ENCODE results near the gene RP9.

The RP9 gene, protein sequence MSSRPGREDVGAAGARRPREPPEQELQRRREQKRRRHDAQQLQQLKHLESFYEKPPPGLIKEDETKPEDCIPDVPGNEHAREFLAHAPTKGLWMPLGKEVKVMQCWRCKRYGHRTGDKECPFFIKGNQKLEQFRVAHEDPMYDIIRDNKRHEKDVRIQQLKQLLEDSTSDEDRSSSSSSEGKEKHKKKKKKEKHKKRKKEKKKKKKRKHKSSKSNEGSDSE

DNA sequence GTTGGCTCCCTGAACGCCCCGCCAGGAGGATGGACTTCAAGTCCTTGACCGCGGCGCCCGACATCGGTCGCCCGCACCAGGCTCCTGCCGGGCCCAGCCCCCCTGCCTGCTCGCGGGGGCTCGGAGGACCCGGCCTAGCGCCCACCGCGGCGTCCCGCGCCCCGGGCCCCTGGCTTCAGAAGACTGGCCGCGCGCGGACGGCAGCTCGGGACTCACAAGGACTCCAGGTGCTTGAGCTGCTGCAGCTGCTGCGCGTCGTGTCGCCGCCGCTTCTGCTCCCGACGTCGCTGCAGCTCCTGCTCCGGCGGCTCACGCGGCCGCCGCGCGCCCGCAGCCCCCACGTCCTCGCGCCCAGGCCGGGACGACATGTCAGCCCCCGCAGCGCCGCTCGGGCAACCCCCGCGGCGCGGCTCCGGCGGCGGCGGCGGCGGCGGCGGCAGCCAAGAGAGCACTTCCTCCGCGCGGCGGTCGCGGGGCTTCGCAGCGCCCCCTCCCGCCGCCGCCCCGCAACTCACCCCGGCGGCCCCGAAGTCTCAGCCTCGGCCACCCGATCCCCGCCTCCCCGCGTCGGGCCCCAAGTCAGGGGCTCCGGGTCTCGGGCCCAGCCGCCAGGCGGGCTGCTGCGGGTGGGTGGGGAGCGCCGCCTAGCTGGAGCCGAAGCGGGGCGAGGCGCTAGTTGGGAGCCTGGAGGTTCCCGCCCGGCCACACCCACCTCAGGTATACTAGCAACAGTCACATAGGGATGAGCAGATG lies at the start of gene RP9:
Gene RP9 (minus strand): TSS at position 400 of the 753 bp plus-strand sequence. CDS start 32 bp downstream, at position 368.
- peak; percentile 79 to 96 (median 95) for DNase-seq

DNA sequence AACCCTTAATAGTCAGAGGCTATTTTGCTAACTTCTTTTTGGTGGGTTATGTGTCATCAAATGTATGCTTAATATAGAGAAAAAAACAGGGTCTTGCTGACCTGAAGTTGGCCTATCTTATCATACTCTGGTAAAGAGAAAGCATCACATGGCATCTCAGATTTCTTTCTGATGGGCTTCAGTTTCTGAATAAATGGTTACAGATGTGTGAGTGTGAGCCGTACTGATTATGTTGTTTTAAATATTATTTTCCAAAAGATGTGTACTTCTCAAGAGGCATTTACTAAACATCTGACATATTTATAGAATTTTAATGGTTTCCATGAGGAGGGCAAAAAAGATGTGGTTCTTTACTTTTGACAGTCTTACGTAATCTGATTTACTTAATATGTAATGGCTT lies 48.6 kb upstream of the RP9 start:
- no peak for DNase-seq

DNA sequence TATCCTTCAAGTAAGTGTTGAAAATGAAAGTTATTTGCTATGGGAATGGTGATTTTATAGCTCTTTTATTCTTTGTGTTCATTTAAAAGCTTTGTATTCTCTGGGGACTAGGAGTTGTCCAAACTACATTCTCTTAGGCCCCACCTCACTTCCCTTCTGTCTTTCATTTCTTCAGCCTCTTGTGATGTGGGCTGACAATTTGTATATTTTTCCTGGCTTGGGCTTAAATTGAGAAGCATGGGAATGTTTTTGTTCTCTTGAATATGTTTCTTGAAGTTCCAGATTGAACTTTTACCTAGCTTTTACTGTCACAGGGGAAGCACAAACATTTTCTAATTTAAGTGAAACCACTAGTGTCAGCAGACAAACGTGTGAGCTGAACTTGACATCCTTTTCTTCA lies 48.1 kb upstream of the RP9 start:
- DNase-seq: no peak

DNA sequence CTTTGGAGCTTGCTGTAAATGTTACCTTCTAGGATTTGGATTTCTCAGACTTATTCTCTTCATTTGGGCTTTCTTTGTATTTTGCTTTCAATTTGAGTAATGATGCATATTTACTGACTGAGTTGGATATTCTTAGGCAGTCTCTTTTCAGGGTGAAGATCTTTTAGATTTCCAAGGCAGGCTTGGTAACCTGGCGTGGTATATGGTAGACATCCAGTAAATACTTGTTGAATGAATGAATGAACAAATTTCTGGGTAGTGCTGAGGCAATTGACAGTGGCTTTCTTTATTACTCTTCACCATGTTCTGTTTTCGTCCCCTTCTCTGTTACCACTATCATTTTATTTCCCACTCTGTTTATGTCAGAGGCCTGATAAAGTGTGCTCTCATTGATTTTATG lies 47.2 kb upstream of the RP9 start:
- DNase-seq: no peak

DNA sequence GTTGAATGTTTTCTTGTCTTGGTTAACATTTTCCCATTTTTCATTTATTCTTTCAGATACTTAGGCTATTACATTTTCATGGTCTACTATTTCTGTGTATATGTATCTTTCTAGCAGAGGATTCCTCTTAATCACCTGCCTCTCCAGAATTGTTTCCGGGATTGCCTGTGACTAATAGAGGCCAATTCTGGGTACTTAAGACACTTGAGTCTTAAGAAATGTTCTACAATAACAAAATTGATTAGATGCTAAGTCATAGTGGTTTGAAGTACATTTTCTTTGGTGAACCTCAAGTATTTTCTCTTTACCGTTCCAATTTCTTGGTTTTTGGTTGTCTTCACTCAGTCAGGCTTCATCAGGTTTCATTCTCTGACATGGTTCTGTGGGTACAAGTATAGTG lies 46.6 kb upstream of the RP9 start:
- DNase-seq: no peak

DNA sequence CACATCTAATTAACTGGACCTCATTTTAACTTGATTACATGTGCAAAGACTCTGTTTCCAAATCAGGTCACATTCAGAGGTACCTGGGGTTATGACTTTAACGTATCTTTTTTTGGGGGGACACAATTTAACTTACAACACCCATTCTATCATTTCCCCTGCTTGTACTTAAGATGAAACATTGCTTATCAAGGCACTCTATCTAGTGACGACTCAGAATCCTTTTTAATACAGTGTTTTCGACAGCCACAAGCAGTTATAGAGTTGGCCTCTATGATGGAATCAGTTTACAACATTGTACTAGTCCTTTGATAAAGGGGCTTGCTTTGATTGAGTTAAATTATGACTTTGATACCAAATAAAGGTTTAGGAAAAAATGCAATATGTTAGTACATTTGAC lies 42.9 kb upstream of the RP9 start:
- no peak for DNase-seq

DNA sequence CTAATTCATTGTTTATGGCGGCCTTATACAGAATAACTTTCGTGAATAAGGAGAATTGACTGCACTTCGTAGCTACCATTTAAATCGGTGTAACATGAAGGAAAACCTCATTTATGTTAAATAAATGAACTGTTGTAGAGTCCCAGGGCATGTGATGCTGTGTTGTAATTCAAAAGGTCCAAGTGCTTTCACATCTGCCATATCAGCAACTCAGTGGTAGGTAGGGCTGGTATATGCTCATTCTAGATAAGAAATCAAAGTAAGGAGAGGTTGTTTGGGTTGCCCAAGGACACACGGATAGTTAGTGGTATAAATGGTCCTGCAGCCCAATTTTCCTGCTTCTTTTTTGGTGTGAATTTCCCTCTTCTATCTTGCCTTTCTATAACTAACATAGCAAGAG lies 36.0 kb upstream of the RP9 start:
- DNase-seq: no peak

DNA sequence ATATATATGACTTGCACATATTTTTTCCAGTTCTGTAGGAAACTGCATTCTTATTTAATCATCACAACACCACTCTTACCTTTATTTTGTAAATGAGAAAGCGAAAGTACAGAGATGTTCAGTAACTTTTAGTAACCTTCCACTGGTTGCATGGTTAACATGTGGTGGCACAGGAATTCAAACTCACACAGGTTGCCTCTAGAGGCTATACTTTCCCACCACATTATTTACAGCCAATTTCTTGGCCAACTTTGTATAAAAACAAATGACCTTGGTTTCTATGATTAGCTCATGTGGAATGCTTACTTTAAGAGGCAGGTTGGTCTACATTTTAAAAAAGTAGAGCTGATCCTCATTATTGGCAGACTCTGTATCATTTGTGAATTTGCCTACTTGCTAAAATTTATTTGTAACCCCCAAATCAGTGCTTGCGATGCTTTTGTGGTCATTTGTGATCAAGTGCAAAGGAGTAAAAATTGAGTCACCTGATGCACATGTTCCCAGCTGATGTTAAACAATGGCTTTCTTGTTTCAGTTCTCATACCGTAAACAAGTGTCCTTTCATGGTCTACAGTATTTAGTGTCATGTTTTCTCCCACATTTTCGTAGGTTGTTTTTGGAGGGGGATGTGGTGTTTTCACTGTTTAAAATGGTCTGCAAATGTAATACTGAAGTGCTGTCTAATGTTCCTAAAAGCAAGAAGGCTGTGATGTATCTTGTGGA lies 35.0 kb upstream of the RP9 start:
- no peak for DNase-seq

DNA sequence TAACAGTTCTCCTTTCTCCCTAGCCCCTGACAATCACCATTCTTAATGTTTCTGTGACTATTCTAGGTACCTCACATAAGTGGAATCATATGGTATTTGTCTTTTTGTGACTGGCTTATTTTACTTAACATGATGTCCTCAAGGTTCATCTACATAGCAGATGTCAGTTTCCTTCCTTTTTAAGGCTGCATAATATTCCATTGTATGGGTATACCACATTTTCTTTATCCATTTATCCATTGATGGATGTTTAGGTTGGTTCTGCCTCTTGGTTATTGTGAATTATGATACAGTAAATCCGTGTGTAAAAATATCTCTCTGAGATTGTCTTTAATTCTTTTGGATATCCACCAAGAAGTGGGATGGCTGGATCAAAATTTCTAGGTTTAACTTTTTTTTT lies 33.4 kb upstream of the RP9 start:
- no peak for DNase-seq

DNA sequence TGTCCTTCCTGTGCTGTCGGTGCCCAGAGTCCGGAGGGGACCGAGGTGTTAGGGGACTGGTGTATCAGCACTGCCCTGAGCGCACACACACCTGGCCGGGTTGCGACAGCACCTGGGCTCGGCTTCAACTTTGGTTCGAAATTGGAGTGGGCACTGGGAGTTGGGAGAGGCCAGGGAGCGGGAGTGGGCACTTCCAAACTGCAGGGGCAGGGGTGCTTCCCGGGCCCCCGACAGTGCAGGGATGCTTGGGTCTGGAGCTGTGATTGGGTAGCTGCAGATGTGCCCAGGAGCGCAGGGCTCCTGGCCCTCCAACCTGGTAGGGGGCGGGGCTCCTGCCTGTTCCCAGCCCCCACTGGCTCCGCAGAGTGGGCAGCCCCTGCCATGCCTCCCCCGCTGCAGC lies 27.9 kb upstream of the RP9 start:
- no peak for DNase-seq

DNA sequence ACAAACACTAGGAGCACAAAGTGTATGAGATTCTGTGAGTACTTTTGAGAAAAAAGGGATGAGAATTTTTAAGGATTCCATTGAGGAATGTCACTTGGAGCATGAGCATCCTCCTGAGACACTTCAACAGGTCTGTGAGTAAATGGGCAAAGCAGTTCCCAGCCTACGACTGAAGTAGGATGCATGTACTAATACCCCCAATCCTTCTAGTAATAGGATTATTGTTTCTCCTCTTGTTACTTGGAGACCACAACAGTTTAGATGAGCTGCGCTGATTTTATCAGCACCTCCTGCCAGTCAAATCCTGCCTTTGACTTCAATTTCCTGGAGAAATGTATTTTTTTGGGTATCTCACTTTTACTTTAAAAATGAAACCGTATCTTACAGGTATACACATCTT lies 21.0 kb upstream of the RP9 start:
- DNase-seq: peak in 2 of 3 experiments; percentile 52 to 71

DNA sequence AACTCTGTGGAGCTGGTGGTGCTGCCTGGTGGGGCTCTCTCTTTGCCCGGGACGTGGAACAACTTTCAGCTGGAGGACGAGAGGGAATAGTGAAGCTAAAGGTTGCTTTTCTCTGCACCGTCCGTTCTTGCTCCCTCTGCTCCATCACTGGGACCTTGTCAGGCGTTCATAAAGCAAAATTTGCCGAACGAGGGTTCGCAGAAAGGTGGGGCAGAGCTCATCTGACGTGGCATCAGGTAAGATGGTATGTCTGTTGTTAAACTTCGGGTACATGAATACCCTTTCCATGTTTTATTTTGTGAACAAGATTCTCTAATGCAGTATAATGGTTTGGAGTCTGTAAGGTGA lies 20.6 kb upstream of the RP9 start:
- DNase-seq: no peak

DNA sequence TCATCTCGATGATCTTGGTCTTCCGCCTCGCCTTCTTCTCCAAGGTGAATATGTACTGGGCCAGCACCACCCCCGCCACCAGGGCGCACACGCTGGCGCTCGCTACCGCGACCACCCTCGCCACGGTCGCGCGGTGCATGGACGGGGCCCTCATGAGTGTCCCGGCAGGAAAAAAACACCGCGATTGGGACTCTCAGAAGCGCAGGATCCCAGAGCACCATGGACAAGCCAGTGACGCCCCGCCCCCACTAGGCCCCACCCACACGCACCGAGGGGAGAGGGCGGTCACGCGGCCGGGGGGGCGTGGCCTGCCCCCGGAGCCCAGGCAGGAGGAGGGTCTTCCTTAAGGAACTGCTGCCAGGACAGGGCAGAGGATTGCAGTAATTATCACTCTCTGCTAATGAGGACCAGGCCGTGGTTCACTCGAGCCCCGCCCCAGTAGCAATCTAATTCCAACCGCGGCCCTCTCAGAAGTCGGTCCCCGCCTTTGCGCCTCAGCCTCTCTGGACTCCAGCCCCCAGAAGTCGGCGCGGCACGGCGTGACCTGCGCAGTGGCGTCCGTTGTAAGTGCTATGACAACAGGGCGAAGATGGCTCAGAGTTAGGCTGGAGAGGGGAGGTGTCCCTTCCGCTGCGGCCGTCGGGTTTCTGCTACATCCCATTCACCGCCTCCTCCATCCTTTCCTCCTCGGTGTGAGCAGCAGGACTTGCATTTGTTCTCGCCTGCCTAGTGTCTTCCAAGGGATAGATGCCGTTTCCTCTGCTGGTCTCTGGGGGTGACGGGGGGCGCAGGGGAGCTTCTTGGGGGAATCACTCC lies 20.0 kb upstream of the RP9 start, which contains the start of gene BBS9:
Gene BBS9 (plus strand): TSS at position 575 of the 816 bp plus-strand sequence. CDS start 16,689 bp downstream, outside the sequence.
- peak; percentile 95 to 100 (median 99) for DNase-seq

DNA sequence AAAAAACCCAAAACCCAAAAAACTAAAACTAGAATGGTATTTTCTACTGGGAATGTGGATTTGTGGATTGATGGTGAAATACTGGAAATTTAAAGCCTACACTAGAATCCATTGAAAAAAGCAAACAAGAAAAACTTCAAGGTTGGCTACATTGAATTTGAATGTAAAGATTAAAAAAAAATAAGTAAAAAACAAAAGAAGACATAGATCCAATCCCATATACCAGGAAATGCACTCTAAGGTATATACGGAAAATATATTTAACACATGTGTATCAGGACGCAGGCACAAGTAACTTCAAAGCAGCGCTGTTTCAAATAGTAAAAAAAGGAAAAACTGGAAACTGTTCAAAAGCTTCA lies 19.4 kb upstream of the RP9 start:
- no peak for DNase-seq

DNA sequence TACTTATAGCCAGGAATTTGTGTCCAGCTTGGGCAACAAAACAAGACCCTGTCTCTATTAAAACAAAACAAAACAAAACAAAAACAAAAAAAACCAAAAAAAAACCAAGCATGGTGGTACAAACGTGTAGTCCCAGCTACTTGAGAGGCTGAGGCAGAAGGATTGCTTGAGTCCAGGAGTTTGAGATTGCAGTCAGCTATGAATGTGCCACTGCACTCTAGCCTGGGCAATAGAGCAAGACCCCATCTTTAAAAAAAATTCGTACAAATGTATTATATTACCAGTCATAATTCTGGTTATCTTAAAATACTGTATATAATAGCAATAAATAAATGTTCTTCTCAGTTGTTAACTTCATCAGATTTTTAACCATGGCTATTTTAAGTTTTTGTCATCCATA lies 17.9 kb upstream of the RP9 start:
- DNase-seq: no peak

DNA sequence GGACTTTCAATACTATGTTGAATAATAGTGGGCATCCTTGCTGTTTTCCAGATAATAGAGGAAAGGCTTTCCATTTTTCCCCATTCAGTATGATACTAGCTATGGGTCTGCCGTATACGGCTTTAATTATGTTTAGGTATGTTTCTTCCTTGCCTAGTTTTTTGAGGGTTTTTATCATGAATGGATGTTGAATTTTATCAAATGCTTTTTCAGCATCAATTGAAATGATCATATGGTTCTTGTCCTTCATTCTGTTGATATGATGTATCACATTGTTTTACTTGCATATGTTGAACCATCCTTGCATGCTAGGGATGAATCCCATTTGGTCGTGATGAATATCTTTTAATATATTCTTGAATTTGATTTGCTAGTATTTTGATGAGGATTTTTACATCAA lies 9.2 kb upstream of the RP9 start:
- no peak for DNase-seq

DNA sequence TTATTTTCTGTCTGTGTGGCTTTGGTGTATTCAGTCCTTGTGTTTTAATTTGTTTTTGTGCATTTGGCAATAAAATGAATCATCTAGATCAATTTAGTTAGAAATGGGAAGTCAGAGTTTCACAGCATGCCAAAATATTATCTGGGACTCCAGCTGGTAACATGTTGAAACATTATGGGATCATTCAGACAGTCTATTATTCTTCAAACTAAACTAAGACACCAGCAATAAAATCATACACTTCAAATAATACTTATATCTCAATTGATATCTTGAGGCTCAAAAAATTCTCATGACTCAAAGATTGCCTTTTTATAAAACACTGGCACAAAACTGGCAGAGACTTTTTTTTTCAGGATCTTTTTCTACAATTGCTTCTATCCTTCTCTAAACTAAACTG lies 5.8 kb upstream of the RP9 start:
- DNase-seq: no peak

DNA sequence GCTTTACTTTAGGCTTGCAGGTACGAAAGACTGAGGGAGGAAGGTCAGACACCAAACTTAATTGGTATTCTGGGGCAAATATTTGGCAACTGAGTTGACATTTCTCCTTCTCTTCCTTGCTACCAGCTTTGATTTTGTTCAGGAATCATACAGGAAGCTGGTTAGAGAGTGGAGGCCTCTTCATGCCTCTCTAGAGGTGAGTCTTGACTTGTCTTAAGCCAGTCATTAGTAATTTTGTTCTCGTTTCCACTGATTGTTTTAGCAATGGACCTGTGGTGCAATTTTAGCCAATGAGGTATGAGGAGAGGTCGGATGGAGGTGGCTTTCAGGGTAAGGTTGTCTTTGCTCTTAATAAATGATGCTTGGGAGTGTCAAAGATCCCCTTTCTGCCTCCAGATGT lies 2.4 kb upstream of the RP9 start:
- DNase-seq: no peak

DNA sequence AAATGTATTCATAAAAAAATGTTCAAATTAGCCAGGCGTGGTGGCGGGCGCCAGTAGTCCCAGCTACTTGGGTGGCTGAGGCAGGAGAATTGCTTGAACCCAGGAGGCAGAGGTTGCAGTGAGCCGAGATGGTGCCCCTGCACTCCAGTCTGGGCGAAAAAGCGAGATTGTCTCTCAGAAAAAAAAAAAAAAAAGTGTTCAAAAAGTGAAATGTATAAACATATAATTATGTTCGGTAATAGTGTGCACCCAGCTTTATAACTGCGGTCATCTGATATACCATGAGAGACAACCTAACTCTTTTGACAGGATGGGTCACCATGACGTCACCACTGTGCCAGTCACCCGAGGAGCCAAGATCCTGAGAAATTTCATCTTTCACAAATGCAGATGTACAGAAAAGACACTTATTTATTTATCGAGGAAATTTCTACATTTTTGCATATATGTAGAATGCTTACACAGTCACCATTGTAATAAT lies 594 bp upstream of the RP9 start:
- peak in 2 of 3 experiments; percentile 76 to 86 for DNase-seq

DNA sequence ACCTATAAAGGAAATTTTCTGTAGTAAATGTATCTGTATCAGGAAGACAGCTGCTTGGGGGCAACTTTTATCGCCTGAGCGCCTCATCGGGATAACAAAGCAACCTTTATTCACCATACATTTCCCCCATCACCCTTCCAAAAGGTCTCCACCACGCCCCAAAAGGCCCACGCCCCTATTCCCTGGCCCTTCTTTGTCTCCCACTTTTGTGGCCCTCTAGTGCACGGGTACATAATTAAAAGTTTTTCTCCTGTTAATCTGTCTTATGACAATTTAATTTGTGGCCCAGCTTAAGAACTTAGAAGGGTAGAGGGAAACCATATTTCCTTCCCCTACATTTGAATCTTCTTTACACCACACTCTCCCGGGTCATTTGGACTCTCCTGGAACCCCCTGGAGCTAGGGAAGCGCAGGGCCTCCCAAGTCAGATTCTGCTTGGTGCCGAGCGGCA lies 625 bp downstream of the RP9 start:
- DNase-seq: peak in 1 of 3 experiments; percentile 79

DNA sequence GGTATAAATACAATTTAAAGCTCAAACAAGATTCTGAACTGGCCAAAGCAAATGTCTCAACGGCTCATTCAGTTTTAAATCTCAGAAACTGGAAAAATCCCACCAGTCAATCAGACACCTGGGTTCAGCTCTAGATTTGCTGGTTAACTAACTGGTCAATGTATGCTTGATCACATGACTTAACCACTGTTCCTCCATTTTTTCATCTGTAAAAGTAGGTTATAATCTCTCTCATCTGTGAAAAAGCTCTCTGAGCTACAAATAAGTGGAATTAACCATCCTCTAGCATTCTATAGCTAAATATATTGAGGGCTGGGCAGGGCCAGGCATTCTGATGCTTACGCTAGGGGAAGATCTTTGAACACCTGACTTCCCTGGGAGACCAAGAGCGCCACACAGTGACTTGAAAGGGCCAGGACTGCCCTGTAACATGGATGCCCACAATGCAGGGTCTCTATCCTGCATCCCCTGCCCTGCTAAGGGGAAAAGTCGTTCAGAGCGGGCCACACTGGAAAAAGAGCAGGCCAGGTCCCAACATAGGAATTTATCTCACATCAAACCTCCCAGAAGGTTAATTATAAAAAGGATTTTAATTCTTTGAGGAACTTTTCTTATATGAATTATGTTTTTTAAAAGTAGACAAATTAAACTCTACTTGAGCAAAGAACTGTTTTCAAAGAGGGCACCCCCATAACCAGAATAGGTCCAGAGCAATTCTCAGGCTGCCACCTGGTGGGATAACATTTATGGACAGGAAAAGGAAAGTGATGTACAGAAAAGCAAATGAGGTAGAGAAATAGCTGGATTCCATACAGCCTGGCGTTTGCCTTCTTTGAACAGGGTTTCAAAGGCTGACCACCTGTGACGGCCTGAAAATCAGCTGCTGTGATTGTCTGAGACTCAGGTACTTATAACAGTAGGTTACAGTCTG lies 1.8 kb downstream of the RP9 start:
- DNase-seq: peak; percentile 12 to 75 (median 50)

DNA sequence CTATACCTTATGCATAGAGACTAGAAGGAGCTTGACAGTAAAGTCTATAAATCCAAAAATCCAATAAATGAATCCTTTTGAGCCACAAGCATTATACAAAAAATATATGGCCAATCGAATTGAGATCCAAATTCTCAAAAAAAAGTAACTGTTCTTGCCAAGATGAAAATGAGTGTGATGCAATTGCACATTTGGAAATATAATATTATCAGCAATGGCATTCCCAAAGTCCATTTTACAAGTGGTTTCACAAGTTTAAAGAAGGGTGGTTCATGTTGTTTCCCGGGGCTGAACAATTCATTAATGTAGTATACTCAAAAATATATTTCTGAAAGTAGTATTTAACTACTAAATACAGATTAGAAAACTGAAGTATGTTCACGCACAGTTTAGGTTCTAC lies 7.3 kb downstream of the RP9 start:
- DNase-seq: no peak

Data from NCI-H1417 (cell line).